GM12873 (cell line): ENCODE data around the gene OR2A2.

Experiments used
- CTCF ChIP-seq: IDR thresholded peaks from 2 replicates; pipeline ENCODE4 v1.5.1; 2012; ENCODE audit warnings: low read depth, mild to moderate bottlenecking, moderate library complexity, low read length, control low read depth; ENCODE audit not compliant: insufficient read depth; ENCODE audit errors: missing control alignments

OR2A2 gene

GRCh38 chr7:144087230-144087629 is 22.2 kb upstream of the OR2A2 start:
- no peak for TF ChIP-seq CTCF

- TF ChIP-seq CTCF, result no peak
These were observed 18.7 kb upstream of the OR2A2 start for GRCh38 chr7:144090667-144091066.

- TF ChIP-seq CTCF, result no peak
These were observed 10.6 kb upstream of the OR2A2 start for GRCh38 chr7:144098776-144099175.

GRCh38 chr7:144100607-144101006 is 8.8 kb upstream of the OR2A2 start:
- TF ChIP-seq CTCF, result no peak

- no peak for TF ChIP-seq CTCF
These were observed 7.3 kb upstream of the OR2A2 start for GRCh38 chr7:144102041-144102440.

GRCh38 chr7:144105211-144105610 is 4.2 kb upstream of the OR2A2 start:
- no peak for TF ChIP-seq CTCF

GRCh38 chr7:144110272-144110671 is 889 bp downstream of the OR2A2 start:
- TF ChIP-seq CTCF, result no peak
